Middle frontal gyrus (tissue), 1 donor: ENCODE measurements around the gene MOGAT2.
"Not testable (repeated sequence)": the region's sequence is repeated elsewhere in the genome, so short reads cannot be mapped to it uniquely, and the experiment has no call there.

Experiments
- DNase-seq: peaks from one replicate; pipeline ENCODE4 v3.0.0-alpha.2; 2015; ENCODE audit warnings: low spot score; ENCODE audit errors: extremely low spot score

The MOGAT2 gene

DNA sequence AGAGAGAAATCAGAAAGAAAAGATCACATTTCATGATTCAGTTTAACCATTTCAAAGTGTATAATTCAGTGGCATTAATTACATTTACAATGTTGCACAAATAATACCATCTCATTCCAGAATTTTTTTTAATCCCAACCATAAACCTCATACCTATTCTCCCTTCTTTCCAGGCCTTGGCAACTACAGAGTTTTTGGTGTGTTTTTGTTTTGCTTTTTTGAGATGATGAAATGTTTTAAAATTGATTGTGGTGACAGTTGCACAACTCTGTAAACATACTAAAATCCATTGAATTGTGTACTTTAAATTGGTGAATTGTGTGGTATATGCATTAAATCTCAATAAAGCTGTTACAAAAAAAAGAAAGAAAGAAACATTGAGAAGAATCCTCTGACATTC is 37.3 kb downstream of the MOGAT2 start:
- DNase-seq: not testable (repeated sequence)

DNA sequence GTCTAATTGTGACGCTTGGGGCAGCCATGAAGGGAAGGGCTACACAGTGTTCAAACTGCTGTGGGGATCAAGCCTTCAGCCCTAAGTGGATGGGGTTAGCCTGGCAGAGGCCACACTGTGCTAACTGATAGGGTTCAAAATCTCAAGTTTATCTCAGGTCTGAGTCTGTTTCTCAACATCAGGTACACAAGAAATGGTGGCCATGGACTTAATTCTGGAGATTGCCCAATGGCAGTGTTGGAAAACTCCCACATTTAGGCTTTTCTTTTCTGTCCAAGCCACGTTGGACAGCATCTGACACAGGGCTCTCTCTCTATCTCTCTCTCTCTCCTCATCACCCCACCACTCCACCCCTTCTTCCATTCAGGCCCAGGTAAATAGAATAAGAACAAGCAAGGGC is 40.0 kb downstream of the MOGAT2 start:
- DNase-seq: no peak

DNA sequence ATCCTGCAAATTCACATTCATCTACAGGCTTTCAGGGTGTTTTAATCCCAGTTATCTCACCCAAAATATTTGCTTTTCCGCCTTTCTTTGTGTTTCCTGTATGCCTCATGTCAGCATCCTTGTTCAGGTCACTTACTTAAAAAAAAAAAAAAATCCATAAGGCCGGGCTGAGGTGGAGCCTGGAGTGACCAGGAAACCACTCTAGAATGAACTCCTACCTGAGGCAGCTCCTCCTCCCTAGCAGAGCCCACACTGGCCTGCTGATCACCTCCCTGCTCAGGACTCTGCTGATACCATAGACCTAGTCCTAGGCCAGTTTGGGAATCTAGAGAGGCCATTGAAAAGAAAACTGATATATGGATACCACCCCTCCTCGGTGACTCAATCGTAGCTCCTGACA is 42.2 kb downstream of the MOGAT2 start:
- DNase-seq: no peak

DNA sequence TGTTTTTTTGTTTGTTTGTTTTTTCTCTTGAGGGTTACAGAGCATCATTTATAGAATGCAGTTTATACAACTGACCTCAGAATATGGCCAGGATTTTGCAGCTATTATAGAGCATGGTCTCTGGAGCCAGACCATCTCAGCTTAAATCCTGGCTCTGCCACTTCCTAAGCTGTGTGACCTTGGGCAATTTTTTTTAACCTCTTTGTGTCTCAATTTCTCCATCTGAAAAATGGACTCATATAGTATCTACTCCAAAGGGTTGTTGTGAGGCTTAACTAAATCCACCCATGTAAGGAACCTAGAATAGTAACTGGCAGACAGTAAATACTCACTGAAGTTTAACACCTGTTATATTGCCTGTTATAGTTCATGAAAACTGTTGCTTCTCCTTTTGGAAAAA is 42.6 kb downstream of the MOGAT2 start:
- no peak for DNase-seq

DNA sequence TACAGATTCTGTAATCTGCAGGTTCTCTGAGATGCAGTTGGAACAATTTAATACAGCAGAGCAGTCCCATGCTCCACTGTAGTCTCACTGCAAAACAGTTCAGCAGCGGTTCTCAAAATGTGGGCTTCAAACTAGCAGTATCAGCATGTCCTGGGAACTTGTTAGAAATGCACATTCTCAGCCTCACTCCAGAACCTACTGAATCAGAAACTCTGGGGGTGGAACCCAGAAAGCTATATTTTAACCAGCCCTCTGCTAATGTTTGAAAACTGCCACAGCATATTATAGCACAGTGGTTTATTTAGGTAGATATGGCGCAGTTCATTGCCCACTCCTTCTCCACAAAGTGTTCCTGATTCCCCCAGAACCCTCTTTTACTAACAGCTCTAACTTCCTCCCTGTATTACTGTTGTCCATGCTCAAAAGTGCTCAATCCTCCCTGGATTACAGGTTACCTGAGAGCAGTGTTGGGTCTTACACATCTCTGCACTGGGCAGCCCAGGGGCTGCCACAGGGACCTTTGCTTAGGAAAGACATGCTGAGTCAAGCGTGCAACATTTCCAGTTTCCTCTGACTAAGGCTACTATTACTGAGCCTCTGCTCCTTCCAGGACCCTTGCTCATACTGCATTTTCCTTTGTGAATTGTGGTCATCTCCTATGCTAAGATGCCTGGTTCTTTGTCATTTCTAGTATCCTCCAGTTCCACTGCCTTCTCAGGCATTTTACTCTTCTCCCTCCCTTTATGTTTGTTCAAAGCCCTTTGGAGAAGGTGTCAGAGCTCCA is 43.3 kb downstream of the MOGAT2 start:
- no peak for DNase-seq

DNA sequence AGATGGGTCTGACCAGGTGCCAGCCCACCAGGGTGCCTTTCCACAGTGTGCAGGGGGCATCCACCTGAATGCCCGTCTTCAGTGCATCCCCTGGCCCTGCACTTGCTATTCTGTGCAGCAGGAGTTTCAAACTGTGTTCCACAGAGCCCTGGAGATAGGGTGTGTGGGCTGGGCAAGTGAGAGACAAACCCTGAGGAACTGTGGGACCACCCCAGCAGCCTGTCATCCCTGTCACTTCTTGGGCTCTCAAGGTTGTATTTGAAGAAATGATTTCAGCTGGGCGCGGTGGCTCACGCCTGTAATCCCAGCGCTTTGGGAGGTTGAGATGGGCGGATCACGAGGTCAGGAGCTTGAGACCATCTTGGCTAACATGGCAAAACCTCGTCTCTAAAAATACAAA is 44.5 kb downstream of the MOGAT2 start:
- DNase-seq: no peak

DNA sequence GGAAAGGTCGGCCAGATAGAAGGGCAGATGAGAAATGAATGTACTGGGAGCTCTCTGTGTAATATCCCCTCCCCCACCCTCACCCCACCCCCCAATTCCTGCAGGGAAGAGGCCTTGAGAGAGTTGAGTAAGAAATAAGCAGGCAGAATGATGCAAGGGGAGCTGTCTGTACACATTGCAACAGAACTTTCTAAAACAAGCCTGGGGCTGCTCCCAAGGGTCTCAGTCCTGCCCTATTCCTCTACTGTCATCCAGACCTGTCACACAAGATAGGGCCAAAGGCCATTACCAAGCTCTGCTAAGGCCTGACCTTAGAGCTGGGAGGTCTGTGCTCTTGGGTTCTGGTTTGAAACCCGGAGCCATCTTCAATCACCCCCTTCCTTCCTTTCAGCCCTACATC is 45.2 kb downstream of the MOGAT2 start:
- no peak for DNase-seq

DNA sequence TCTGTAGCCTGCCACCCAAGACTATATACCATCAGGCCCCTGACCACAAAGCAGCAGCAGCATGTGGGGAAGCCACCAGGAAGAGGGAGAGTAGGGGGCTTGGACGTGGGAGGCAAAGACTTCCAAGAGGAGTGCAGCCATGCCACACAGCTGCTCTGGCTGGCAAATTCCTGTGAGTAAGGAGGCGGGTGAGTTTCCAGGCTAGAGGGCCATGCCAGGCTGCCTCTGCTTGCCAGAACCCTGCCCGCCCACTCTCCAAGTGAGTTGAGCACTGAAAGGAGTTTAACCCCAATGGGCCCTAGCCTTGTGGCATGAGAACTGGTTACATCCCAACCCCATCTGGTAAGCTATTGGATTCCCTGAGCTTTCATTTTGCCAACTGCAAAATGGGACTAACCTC is 46.2 kb downstream of the MOGAT2 start:
- DNase-seq: no peak

DNA sequence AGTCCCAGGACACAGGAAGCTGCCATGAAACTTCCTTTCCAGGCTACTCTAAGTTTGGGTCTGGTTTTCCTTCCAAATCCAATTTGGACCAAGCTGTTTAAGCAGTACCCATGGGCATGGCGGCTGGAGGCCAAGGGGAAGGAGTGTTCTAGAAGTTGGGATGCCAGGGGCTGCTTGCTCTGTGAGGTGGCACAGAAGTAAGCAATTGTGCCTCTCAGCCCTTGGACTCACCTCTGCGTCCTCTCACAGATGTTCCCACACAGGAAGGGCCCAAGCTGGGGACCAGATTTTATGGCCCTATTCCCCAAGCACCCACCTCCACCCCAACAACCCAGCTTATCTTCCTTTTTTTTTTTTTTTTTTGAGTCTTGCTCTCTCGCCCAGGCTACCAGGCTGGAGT is 47.5 kb downstream of the MOGAT2 start:
- no peak for DNase-seq

DNA sequence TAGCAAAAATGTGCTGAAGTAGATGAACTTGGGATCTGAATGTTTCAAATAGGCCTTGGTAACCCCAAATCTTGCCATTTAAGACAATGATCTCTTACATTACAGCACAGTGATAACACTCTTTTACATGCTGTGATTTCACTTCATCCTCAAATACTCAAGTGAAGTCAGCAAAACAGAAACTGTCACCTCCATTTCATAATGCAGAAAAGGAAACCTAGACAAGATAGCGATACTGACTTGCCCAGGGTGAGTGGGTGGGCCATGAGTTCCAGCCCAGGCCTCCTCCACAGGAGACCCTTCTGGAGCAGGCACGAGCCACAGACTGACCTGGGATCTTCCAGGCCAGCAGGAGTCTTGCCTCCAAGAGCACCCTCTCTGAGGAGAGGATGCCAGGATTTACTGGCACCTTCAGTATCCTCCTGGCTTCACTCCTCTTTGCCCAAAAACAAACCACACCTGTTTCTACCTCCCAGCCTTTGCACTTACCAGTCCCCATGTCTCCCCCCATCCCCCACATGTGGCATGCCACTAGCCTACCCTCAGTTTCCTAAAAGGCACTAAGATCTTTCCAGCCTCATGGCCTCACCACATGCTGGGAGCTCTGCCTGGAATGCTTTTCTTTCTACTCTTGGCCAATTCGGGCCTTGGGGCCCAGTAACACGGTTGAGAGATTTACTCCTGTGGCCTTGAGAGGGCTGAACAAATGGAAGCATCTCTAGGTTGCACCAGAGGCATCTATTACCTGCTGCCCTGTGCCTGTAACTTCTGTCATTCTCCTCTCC is 49.0 kb downstream of the MOGAT2 start:
- DNase-seq: no peak

DNA sequence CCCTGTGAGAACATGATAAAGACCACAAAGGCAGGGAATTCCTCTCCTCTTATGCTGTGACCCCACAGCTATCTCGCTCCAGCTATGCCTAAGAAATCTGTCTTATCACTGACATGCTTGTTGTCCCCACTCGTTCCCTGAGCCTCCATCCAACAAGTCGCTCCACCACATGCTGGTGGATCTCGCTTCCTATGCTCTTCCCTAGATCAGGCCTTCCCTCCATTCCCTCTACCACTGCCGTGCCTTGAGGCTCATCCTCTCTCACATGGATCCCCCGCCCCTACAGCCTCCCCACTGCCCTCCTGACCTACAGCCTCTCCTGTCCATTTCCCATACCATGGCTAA is 49.6 kb downstream of the MOGAT2 start:
- DNase-seq: no peak

DNA sequence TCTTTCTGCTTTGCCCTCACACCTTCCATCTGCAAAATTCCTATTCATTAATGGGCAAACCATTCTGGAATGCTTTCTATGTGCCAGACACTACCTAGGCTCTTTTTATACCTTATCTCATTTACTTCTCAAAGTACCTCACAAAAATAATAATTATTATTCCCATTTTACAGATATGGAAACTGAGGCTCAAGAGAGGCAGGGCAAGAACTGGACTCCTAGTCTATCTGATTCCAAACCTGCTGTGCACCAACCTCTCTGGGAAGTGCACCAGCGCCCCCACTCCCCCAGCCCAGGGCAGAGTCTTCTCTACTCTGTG is 50.1 kb downstream of the MOGAT2 start:
- DNase-seq: no peak

DNA sequence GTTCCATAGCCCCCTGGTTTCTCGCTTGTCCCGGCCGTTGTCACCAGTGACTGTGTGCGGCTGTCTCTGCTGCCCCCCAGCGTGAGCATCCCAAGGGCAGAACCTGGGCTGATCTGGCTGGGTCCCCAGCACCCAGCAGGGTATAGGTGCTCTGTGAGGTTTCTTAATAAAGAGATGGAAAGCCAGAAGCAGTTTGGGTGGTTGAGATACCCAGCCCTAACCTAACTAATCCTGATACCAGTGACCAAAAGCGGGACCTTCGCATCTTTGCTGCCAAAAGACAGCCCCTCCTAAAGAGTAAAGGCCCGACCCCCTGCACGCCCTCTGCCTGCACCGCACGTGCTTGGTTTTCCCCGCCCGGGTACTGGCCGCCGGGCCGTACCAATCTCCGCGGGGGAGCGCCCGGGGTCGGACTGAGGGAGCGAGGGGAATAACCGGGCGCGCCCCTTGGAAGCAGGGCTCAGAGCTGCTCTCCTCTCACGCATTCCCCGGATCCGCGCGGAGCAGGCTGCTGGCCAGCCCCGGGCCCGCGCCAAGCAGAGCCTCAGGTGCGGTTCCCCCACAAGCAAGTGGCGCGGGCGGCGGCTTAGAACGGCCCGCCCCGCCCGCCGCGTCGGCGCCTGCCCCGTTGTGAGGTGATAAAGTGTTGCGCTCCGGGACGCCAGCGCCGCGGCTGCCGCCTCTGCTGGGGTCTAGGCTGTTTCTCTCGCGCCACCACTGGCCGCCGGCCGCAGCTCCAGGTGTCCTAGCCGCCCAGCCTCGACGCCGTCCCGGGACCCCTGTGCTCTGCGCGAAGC is 50.7 kb downstream of the MOGAT2 start, which contains the start of gene DGAT2:
TSS of gene DGAT2 (plus strand) at position 667 of the 797 bp plus-strand sequence. CDS start 214 bp downstream, outside the sequence.
- DNase-seq: no peak

DNA sequence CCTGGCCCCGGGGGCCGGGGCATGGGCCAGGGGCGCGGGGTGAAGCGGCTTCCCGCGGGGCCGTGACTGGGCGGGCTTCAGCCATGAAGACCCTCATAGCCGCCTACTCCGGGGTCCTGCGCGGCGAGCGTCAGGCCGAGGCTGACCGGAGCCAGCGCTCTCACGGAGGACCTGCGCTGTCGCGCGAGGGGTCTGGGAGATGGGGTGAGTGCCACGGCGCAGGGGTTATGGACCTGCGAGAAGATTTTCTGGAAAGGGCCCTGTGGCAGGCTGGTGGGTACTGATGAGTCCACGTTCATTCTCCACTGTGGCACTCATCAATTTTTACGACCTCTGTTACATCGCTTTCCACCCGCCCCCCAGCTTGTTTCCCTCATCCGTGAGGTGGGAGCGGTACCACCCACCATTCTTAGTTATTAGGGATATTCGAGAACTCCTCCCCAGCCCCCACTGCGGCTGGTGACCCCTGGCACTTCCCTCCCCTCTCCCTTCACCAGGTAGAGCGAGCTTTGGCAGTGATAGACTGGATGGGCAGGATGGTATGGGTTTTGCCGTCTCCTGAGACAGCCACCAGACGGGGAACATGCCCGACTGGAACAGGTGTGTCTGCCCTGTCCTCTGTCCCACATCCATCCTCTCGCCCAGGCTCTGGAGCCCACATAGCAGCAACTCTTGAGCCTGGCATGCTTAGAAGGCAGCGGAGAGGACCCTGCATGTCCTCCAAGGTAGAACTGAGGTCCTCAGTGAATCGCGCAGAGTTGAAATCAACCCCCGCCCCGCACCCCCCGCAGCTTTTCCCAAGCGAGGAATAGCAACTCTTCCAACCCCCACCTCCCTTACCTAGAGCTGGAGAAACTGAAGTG is 51.5 kb downstream of the MOGAT2 start:
- no peak for DNase-seq

DNA sequence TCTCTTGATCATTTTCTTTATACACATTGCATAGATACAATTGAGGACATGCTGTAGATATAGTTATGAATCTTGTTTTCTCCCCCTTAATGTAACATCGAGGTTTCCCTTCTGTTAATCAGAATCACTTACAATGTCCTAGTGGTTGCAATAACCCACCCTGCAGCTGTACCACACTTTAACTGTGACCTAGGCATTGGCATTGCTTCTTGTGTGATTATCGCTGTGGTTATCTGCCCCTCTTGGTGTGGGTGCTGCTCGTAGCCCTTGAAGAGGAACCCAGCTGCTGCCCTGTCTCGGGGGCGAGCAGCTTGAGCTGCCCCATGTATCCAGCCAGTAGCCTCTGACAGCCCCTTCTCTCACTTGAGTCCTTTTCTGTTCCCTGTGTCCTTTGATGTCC is 52.5 kb downstream of the MOGAT2 start:
- no peak for DNase-seq

DNA sequence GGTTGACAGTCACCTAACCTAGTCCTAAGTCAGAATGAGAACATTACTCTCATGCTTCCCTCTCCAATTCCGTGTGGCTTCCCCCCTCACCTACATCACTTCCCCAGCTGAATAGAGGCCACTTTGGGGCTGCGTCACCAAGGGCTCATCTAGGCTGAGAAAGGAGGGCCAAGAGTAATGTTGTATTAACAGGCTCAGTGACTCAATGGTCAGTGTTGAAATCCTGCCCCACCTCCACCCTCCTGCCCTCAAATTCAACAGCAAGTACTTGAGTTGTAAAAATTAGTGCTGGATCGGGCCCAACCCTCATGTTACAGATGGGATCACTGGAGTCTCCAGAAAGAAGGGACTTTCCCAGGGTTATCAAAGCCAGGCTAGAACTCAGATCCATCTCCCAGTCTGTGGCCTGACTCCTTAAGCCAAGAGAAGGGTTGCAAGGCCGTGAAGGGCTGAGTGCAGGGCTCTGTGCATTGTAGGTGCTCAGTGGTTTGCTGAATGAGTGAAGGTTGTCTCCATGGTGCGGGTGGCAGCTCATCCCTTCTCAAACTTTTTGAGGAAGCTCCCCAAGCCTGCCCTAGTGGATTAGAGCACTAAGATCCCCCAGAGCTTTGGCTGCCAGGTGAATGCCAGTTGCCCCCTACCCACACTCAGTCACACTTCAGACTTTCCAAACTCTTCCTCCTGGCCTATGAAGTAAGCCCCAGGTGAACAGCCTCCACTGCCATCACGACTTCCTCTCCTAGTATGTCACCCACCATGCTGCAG is 54.2 kb downstream of the MOGAT2 start:
- DNase-seq: no peak

DNA sequence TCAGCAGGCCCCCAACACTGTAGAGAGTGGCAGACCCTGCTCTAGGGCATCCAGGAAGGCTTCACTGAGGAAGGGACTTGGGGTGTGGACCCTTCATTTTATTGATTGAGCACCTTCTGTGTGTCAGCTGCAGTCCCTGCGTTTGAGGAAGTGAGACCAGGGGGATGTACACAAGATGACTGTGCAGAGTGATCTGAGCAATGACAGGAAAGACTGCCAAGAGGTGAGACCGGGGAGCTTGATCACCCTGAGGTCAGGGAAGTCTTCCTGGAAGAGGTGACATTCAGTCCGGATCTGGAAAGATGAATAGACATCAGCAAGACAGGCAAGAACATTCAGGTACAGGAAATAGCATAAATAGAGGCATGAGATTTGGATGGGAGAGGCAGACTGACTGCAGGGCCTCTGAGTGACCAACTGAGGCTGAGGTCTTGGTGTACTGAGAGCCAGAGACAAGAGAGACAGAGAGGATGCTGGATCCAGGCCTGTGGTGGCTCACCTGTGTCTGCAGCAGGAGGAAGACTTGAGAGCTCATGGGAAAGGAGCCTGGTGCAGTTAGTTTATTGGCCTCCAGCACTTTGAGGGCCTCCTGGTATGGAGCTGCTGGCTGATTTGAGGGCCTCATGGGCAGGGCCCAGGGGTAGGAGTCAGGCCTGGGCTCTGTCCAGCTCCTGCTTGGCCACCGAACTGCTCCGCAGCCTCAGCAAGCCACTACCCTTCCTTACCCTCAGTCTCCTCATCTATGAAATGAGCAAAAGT is 56.1 kb downstream of the MOGAT2 start:
- no peak for DNase-seq

DNA sequence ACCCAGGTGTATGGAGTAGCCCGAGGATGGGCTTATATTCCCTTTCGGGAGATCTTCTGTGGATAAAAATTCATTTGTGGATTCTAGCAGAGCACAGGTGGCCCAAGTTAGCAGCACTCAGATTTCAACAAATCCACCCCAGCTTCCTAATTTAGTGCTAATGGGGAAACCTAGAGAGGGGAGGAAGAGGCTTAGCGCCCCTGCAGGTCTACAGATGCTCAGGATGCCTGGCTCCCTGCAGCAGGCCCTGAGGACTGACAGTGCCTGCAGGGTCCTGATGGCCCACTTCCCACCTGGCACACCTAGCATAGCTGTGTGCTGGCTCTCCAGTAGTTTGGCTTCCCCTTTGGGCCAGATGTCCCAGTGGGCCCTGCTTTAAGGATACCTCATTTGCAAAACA is 57.4 kb downstream of the MOGAT2 start:
- no peak for DNase-seq

DNA sequence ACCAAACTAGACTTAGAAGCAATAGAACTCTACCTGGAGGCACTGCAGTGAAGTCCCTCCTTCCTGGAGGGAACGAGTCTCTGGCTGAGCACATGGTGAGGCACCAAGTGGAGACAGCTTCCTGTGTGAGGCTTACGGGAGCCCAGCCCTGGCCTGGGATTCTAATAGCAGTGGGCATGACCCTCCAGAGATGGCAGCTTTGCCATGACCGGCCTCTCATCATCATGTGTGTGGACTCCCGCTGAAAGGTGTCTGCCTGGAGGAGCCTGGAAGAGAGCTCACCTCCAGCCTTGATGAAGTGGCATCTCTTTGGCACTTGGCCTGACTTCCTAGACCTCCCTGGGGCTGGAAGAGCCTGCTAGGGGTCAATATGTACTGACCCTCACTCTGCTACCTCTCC is 58.9 kb downstream of the MOGAT2 start:
- DNase-seq: no peak
